Trophoblast cell (in vitro differentiated cells and primary cell): Measurements from ENCODE around the gene KCNH6.

ENCODE experiments used
- DNase-seq, 2 donors: peaks; one replicate each; pipeline ENCODE4 v3.0.0-alpha.2; 2016
- H2AFZ ChIP-seq: 2 replicates; pipeline ENCODE4 v1.6.1; 2013; ENCODE audit warnings: low read length, moderate library complexity, mild to moderate bottlenecking; ENCODE audit not compliant: insufficient read depth, poor library complexity
- H2AK5ac ChIP-seq: 2 replicates; pipeline ENCODE4 v1.6.1; 2013; ENCODE audit warnings: mild to moderate bottlenecking, low read length
- H2BK120ac ChIP-seq: 2 replicates; pipeline ENCODE4 v1.6.1; 2013; ENCODE audit warnings: low read length, mild to moderate bottlenecking, moderate library complexity; ENCODE audit not compliant: insufficient read depth, poor library complexity
- H2BK12ac ChIP-seq: 2 replicates; pipeline ENCODE4 v1.6.1; 2013; ENCODE audit warnings: mild to moderate bottlenecking, low read length, moderate library complexity
- H2BK5ac ChIP-seq: 2 replicates; pipeline ENCODE4 v1.6.1; 2013; ENCODE audit warnings: low read length, low read depth, moderate library complexity, mild to moderate bottlenecking; ENCODE audit not compliant: poor library complexity
- H3K14ac ChIP-seq: 2 replicates; pipeline ENCODE4 v1.6.1; 2013; ENCODE audit warnings: mild to moderate bottlenecking, low read length
- H3K18ac ChIP-seq: 2 replicates; pipeline ENCODE4 v1.6.1; 2013; ENCODE audit warnings: mild to moderate bottlenecking, low read length
- H3K23ac ChIP-seq: 2 replicates; pipeline ENCODE4 v1.6.1; 2013; ENCODE audit warnings: low read length
- H3K27ac ChIP-seq: 2 replicates; pipeline ENCODE4 v1.5.1; 2013; ENCODE audit warnings: low read depth, mild to moderate bottlenecking, inconsistent platforms, low read length, moderate library complexity
- H3K27me3 ChIP-seq: 2 replicates; pipeline ENCODE4 v1.6.1; 2013; ENCODE audit warnings: inconsistent platforms, mild to moderate bottlenecking, low read length, moderate library complexity; ENCODE audit not compliant: insufficient read depth
- H3K36me3 ChIP-seq, 2 experiments: 1 replicate in 1 of 2; 2 replicates in 1 of 2; pipeline ENCODE4 v1.6.1; 2013; ENCODE audit warnings: low read length in 2 of 2, mild to moderate bottlenecking in 2 of 2, moderate library complexity in 1 of 2; ENCODE audit not compliant: insufficient read depth in 2 of 2, control insufficient read depth in 1 of 2
- H3K4ac ChIP-seq: 2 replicates; pipeline ENCODE4 v1.6.1; 2013; ENCODE audit warnings: low read depth, mild to moderate bottlenecking, low read length, moderate library complexity
- H3K4me1 ChIP-seq, 2 experiments: 1 replicate in 1 of 2; 2 replicates in 1 of 2; pipeline ENCODE4 v1.6.1; 2013; ENCODE audit warnings: low read length in 2 of 2, mild to moderate bottlenecking in 2 of 2, moderate library complexity in 1 of 2; ENCODE audit not compliant: insufficient read depth in 2 of 2, control insufficient read depth in 1 of 2
- H3K4me2 ChIP-seq: 2 replicates; pipeline ENCODE4 v1.6.1; 2013; ENCODE audit warnings: inconsistent platforms, mild to moderate bottlenecking, low read length, moderate library complexity
- H3K4me3 ChIP-seq: 2 replicates; pipeline ENCODE4 v1.5.1; 2013; ENCODE audit warnings: mild to moderate bottlenecking, low read depth, low read length, inconsistent platforms
- H3K79me1 ChIP-seq: one replicate; pipeline ENCODE4 v1.6.1; 2013; ENCODE audit warnings: low read length
- H3K79me2 ChIP-seq: 2 replicates; pipeline ENCODE4 v1.6.1; 2013; ENCODE audit warnings: low read length, mild to moderate bottlenecking; ENCODE audit not compliant: control insufficient read depth, insufficient read depth, poor library complexity
- H3K9ac ChIP-seq: 2 replicates; pipeline ENCODE4 v1.6.1; 2013; ENCODE audit warnings: mild to moderate bottlenecking, low read length
- H3K9me3 ChIP-seq: 2 replicates; pipeline ENCODE4 v1.6.1; 2013; ENCODE audit warnings: low read depth, mild to moderate bottlenecking, control low read depth, inconsistent platforms, low read length; ENCODE audit not compliant: insufficient read depth
- H4K12ac ChIP-seq: 2 replicates; pipeline ENCODE4 v1.6.1; 2013; ENCODE audit warnings: low read depth, mild to moderate bottlenecking, low read length, moderate library complexity
- H4K8ac ChIP-seq: 2 replicates; pipeline ENCODE4 v1.6.1; 2013; ENCODE audit warnings: low read depth, mild to moderate bottlenecking, low read length, moderate library complexity
- H4K91ac ChIP-seq: one replicate; pipeline ENCODE4 v1.6.1; 2013; ENCODE audit warnings: low read depth, mild to moderate bottlenecking, low read length, moderate library complexity
- WGBS: extraction: QIAGEN DNeasy Blood & Tissue Kit; methylation state at CpG from one replicate; pipeline ENCODE4 v1.1.7; 2013; ENCODE audit warnings: missing lambda C conversion rate; ENCODE audit not compliant: insufficient read length, insufficient coverage; ENCODE audit errors: extremely low coverage; 5-methylcytosine and 5-hydroxymethylcytosine counted together

The KCNH6 gene

DNA sequence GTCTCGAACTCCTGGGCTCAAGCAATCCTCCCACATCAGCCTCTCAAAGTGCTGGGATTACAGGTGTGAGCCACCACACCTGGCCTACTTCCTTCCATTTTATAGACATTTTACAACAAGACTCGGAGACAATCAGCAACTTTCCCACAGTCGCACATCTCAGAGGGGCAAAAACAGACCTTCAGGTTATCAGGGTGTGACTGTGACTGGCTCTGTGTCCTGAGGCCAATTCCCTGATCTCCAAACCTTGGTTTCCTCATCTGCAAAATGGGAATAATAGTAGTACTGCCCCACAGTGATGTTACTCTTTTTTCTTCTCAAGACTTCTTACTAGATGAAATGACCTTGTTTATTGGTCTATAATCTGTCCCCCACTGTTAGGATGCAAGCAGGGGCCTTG is 10.8 kb upstream of the KCNH6 start:
- Histone ChIP-seq H3K27me3 (no peaks in the 10 kb centered on the region), H4K8ac (no peak overlapping the region), H3K4me2 (no peak overlapping the region), H3K27ac (no peak overlapping the region), H3K4ac (no peak overlapping the region), H3K4me3 (no peak overlapping the region), H3K18ac (no peak overlapping the region), H2BK120ac (no peak overlapping the region), H2BK5ac (no peak overlapping the region), H3K79me2 (no peaks in the 10 kb centered on the region), H2BK12ac (no peak overlapping the region), H3K79me1 (no peaks in the 10 kb centered on the region), H3K4me1 (no peaks in the 10 kb centered on the region), H3K36me3 (no peaks in the 10 kb centered on the region), H3K9ac (no peak overlapping the region), H3K23ac (no peak overlapping the region), H2AK5ac (no peak overlapping the region), H3K14ac (no peak overlapping the region), H2AFZ (no peak overlapping the region), H4K91ac (no peak overlapping the region), H3K9me3 (peaks cover 5% of the 10 kb centered on the region), H4K12ac (no peak overlapping the region)
- DNase-seq = no peak
- no CpG with 5 or more reads among the region's 3 CpGs for WGBS

GRCh38 chr17:63512896-63513644 is 10.1 kb upstream of the KCNH6 start:
- H3K9me3 ChIP-seq = peaks cover under 1% of the 10 kb centered on the region
- H3K27ac ChIP-seq = no peak overlapping the region

GRCh38 chr17:63514477-63514876 is 8.7 kb upstream of the KCNH6 start:
- Histone ChIP-seq H3K4me1 (no peaks in the 10 kb centered on the region), H2BK12ac (no peak overlapping the region)
- no CpG with 5 or more reads among the region's 3 CpGs for WGBS

More at GRCh38 chr17:63512896-63513644, 10.1 kb upstream of the KCNH6 start:
- H3K79me2 ChIP-seq = no peaks in the 10 kb centered on the region
- no peak overlapping the region for H2BK12ac ChIP-seq
- no peak overlapping the region for H3K18ac ChIP-seq
- no peak overlapping the region for H4K12ac ChIP-seq
- no peak overlapping the region for H3K23ac ChIP-seq
- no peaks in the 10 kb centered on the region for H3K36me3 ChIP-seq
- H3K4me3 ChIP-seq = no peak overlapping the region
- no peak overlapping the region for H2AK5ac ChIP-seq
- no peaks in the 10 kb centered on the region for H3K4me1 ChIP-seq
- no CpG with 5 or more reads among the region's 7 CpGs for WGBS
- H2BK120ac ChIP-seq = no peak overlapping the region
- H3K4me2 ChIP-seq = no peak overlapping the region
- no peaks in the 10 kb centered on the region for H3K79me1 ChIP-seq
- no peak overlapping the region for H4K91ac ChIP-seq
- H3K27me3 ChIP-seq = no peaks in the 10 kb centered on the region
- no peak for DNase-seq
- H3K9ac ChIP-seq = no peak overlapping the region
- H3K14ac ChIP-seq = no peak overlapping the region
- no peak overlapping the region for H4K8ac ChIP-seq
- H2BK5ac ChIP-seq = no peak overlapping the region
- no peak overlapping the region for H3K4ac ChIP-seq
- H2AFZ ChIP-seq = no peak overlapping the region

DNA sequence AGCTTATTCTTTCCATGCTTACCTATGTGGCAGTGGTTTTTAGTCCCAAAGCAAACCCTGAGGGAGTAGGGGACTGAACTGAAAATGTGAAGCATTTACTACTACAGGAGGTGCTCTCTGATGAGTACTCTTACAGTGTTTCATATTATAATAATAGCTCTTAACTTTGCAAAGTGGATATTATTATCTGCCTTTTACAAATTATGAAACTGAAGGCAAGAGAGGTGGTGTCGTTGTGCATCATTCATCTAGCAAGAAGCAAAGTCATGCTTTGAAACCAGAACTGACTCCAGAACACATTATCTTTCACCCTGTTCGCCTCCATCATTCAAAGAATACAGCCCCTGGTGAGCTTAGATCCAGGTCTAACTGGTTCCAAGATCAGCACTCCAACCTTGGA is 8.2 kb upstream of the KCNH6 start:
- no peak overlapping the region for H3K27ac ChIP-seq
- H4K91ac ChIP-seq = no peak overlapping the region
- H2BK12ac ChIP-seq = no peak overlapping the region
- H3K79me1 ChIP-seq = no peaks in the 10 kb centered on the region
- no peak overlapping the region for H2BK5ac ChIP-seq
- H3K4ac ChIP-seq = no peak overlapping the region
- H3K4me1 ChIP-seq = no peaks in the 10 kb centered on the region
- no peaks in the 10 kb centered on the region for H3K79me2 ChIP-seq
- no peak overlapping the region for H3K4me3 ChIP-seq
- no peak overlapping the region for H4K12ac ChIP-seq
- WGBS = no CpG with 5 or more reads among the region's 2 CpGs
- no peak overlapping the region for H3K18ac ChIP-seq
- no peak overlapping the region for H3K23ac ChIP-seq
- peaks cover 1% of the 10 kb centered on the region for H3K9me3 ChIP-seq
- H3K4me2 ChIP-seq = no peak overlapping the region
- no peak overlapping the region for H2AFZ ChIP-seq
- H4K8ac ChIP-seq = no peak overlapping the region
- no peak overlapping the region for H2BK120ac ChIP-seq
- H3K14ac ChIP-seq = no peak overlapping the region
- no peak overlapping the region for H2AK5ac ChIP-seq
- H3K27me3 ChIP-seq = no peaks in the 10 kb centered on the region
- DNase-seq = no peak
- H3K36me3 ChIP-seq = no peaks in the 10 kb centered on the region
- no peak overlapping the region for H3K9ac ChIP-seq

More at GRCh38 chr17:63514477-63514876, 8.7 kb upstream of the KCNH6 start:
- Histone ChIP-seq H2BK5ac (no peak overlapping the region), H3K9ac (no peak overlapping the region), H3K4ac (no peak overlapping the region), H3K4me2 (no peak overlapping the region), H3K36me3 (no peaks in the 10 kb centered on the region), H3K79me1 (no peaks in the 10 kb centered on the region), H3K18ac (no peak overlapping the region), H3K14ac (no peak overlapping the region), H2AFZ (no peak overlapping the region), H2BK120ac (no peak overlapping the region), H4K12ac (no peak overlapping the region), H3K4me3 (no peak overlapping the region), H2AK5ac (no peak overlapping the region), H3K27me3 (no peaks in the 10 kb centered on the region), H4K8ac (no peak overlapping the region), H3K27ac (no peak overlapping the region), H3K23ac (no peak overlapping the region), H4K91ac (no peak overlapping the region), H3K9me3 (peaks cover 1% of the 10 kb centered on the region), H3K79me2 (no peaks in the 10 kb centered on the region)
- DNase-seq = no peak
